ENCODE results near the gene SLC25A41.
"Not testable (repeated sequence)": the region's sequence is repeated elsewhere in the genome, so short reads cannot be mapped to it uniquely, and the experiment has no call there.

SLC25A41 gene

DNA sequence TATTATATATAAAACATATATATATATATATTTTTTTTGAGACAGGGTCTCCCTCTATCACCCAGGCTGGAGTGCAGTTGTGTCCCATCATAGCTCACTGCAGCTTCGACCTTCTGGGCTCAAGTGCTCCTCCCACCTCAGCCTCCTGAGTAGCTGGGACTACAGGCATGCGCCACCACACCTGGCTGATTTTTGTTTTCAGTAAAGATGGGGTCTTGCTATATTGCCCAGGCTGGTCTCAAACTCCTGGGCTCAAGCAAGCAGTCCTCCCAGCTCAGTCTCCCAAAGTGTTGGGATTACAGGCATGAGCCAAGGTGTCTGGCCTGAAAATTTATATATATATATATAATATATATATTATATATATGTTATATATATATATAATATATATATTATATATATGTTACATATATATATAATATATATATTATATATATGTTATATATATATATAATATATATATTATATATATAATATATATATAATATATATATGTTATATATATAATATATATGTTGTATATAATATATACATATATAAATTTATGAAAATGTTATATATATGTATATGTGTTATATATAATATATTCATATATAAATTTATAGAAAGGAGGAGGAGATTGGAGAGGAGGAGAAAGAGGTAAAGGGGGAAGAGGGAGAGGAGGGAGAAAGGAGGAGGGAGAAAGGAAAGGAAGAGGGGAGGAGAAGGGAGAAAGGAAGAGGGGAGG is 4.7 kb downstream of the SLC25A41 start:
- not testable (repeated sequence) for DNase-seq (ENCODE audit: low read depth)

DNA sequence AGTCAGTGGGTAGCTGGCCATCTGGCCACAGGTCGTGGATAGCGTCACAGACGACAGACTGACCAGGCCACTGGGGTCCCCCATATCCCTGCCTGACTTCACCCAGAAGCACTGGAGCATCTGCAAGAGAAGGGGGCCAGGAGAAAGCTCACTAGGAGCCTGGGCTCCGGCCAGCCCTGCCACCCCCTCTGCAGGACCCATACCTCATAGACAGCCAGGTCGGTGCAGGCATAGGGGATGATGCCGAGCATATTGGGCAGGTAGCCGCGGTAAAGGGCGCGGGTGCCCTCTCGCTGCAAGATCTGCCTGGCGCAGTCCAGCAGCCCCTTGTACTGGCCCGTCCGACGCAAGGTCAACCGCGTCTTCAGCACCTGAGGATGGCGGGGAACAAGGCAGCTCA is 6.4 kb downstream of the SLC25A41 start:
- DNase-seq (ENCODE audit: low read depth): no peak

GRCh38 chr19:6425732-6426620 is 7.6 kb downstream of the SLC25A41 start:
- DNase-seq (ENCODE audit: low read depth): no peak

GRCh38 chr19:6424939-6425731 is 8.4 kb downstream of the SLC25A41 start:
- peak; percentile 97 for DNase-seq (ENCODE audit: low read depth)

GRCh38 chr19:6424195-6424938 is 9.2 kb downstream of the SLC25A41 start, which contains the start of gene KHSRP:
Gene KHSRP (minus strand): TSS chr19:6424811. CDS start chr19:6424701, 110 bp downstream.
- DNase-seq (ENCODE audit: low read depth): peak; percentile 34

DNA sequence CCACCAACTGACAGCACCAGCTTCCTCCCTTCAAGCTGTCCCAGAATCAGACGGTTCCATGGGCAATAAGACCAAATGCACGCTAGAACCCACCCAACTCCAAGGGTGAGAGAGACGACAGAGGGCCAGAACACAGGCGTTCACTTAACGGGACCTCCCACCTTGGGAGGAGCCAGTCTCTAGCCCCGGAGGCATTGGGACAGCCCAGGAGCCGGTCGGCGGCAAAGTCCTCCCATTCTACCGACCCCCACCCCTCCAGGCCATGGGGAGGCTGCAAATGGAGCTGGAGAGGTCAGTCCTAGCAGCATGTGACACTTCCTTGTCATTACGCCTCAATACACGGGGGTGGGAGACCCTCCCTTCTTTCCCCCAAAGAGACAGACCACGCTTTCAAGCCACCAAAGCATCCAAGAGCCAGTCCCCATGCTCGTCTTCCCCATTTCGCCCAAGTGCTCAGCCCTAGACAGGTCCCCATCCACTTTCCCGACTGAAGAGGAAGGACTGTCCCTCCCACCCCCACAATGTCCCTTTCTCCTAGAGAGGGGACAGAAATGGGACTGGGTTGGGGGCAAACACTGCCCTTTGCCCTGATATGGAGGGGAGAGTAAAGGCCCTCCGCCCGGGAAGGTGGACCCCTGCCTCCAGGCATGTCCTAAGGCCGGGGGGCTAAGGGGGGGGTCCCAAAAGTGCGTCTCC is 9.9 kb downstream of the SLC25A41 start:
- no peak for DNase-seq (ENCODE audit: low read depth)

- no peak for DNase-seq (ENCODE audit: low read depth)
These were observed 12.2 kb downstream of the SLC25A41 start for GRCh38 chr19:6421075-6422014.

DNA sequence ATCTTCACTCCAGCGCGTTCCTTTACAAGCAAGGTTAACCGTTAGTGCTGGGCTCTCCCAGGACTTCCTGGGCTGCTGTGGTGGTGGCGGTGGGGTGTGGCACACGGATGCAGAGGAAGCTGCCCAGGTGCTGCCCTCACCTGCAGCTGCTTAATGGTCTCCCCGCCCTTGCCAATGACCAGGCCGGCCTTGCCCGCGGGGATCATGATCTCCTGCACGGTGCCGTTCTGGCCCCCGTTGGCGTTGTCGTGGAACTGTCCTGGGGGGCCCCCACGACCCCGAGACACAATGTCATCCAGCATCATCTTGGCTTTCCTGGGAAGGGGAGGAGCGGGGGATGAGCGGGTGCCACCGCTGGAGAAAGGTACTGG is 15.0 kb downstream of the SLC25A41 start:
- DNase-seq (ENCODE audit: low read depth): no peak

GRCh38 chr19:6417713-6418561 is 15.6 kb downstream of the SLC25A41 start:
- DNase-seq (ENCODE audit: low read depth): no peak

- DNase-seq (ENCODE audit: low read depth): no peak
These were observed 16.7 kb downstream of the SLC25A41 start for GRCh38 chr19:6416658-6417405.

GRCh38 chr19:6415591-6416190 is 17.9 kb downstream of the SLC25A41 start:
- DNase-seq (ENCODE audit: low read depth): no peak

- DNase-seq (ENCODE audit: low read depth): no peak
These were observed 18.6 kb downstream of the SLC25A41 start for GRCh38 chr19:6414793-6415590.

GRCh38 chr19:6413721-6414643 is 19.6 kb downstream of the SLC25A41 start:
- no peak for DNase-seq (ENCODE audit: low read depth)

DNA sequence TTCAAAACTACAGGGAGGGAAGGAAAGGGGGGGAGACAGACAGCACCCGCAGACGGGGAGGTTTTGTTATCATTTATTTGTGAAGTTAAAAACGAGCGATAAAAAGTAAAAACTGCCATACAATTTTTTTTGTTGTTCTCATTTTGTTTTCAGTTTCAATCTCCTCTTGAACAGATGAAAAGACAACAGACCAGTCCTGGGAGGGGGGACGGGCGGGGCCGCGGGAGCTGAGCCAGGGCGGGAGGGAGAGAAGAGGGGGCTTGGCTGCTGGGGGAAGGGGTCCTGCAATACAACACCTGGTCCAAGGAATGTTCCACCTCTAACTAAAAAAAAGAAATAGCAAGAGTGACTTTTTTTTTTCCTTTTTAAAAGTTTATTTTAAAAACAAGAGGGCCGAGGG is 20.3 kb downstream of the SLC25A41 start:
- DNase-seq (ENCODE audit: low read depth): no peak

DNA sequence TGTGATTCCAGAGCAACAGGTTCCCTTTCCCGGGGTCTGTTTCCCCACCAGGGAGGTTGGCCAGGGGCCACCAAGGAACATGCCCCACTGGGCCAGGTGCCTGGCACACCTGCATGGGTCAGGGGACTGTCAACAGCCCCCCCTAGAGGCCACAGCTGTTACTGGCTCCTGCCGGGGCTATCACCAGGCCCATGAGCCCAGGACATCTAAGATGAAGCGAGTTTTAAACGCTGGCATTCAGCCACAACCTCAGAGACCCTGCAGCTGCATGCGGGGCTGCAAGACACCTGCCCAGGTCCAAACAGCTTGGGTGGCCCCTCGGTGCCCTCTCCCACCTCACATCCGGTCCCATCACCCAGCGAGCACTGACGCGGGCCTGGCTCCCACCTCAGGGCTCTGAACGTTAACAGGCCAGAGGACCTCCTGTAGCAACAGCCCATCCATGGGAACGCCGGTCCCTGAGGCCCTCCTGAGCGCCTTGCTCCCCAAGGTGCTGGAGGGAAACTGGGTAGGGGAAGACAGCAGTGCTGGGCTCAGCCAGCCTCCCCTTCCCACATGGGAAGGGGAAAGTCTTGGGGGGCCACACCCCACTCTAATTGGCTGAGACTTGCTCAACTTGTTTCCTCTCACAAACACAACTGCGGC is 21.0 kb downstream of the SLC25A41 start:
- DNase-seq (ENCODE audit: low read depth): no peak

All from stimulated activated CD8-positive, alpha-beta memory T cell treated with anti-CD3 and anti-CD28 coated beads, Interleukin-12 subunit alpha, Interleukin-12 subunit beta, amount 100 ng/mL, for 4 hours (primary cell).